ENCODE measurements around the gene DNAI1. TPM values are rescaled to one million over a fixed set of nuclear protein-coding genes. Genes with fewer than 3 reads are reported as not detected.

The DNAI1 gene
- total RNA-seq, 1 experiment from 2014 or later = 0.52 TPM

DNA sequence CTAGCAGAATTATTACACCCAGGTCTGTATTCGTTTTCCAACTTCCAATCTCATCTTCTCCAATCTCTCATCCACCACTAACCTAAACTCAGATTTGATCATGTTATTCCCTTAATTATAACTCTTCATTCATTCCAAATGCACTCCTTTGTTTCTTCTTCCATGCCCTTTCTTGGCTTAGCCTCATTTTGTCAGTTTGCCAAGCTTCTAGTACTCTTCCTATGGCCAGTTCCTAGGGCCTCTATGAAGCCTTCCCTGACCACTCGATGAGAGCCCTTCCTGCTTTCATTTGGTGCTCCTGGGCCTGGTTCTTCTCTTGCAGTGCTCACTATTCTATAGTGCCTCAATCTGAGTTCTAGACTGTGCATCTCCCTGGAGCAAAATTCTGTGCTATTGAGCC is 6.0 kb upstream of the DNAI1 start:
- H3K4me3 Mint-ChIP-seq (ENCODE audit: unreplicated experiment) = no peak overlapping the region
- no TSS peak for BruUV-seq (replicated peaks)
- H3K9me3 ChIP-seq = no peaks in the 10 kb centered on the region
- CTCF ChIA-PET = no interaction called here
- H3K36me3 ChIP-seq (ENCODE audit: control insufficient read depth, insufficient read depth, low read length) = no peaks in the 10 kb centered on the region
- TF ChIP-seq, protein P1, sequence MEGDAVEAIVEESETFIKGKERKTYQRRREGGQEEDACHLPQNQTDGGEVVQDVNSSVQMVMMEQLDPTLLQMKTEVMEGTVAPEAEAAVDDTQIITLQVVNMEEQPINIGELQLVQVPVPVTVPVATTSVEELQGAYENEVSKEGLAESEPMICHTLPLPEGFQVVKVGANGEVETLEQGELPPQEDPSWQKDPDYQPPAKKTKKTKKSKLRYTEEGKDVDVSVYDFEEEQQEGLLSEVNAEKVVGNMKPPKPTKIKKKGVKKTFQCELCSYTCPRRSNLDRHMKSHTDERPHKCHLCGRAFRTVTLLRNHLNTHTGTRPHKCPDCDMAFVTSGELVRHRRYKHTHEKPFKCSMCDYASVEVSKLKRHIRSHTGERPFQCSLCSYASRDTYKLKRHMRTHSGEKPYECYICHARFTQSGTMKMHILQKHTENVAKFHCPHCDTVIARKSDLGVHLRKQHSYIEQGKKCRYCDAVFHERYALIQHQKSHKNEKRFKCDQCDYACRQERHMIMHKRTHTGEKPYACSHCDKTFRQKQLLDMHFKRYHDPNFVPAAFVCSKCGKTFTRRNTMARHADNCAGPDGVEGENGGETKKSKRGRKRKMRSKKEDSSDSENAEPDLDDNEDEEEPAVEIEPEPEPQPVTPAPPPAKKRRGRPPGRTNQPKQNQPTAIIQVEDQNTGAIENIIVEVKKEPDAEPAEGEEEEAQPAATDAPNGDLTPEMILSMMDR (IDR thresholded peaks at IDR 0.05; ENCODE audit: insufficient read depth in 1 of 2, low read depth in 1 of 2, low read length in 1 of 2, severe bottlenecking in 1 of 2, unreplicated experiment in 1 of 2) = no peak
- H3K9me3 Mint-ChIP-seq (ENCODE audit: unreplicated experiment) = no peaks in the 10 kb centered on the region
- peaks cover 13% of the 10 kb centered on the region for H3K4me1 Mint-ChIP-seq (ENCODE audit: low read depth, unreplicated experiment)
- POLR2A ChIA-PET = no interaction called here
- DNase-seq = no peak
- no peak overlapping the region for H3K4me3 ChIP-seq (ENCODE audit: low read depth, low read length)
- no peak overlapping the region for H3K27ac Mint-ChIP-seq (ENCODE audit: unreplicated experiment)
- no peaks in the 10 kb centered on the region for H3K27me3 ChIP-seq (replicated peaks; ENCODE audit: control insufficient read depth, insufficient read depth, low read length)
- intact Hi-C loops (cut with micrococcal nuclease; ENCODE audit: unreplicated experiment) = no loop called here
- H3K27me3 Mint-ChIP-seq (ENCODE audit: insufficient read depth, unreplicated experiment) = no peaks in the 10 kb centered on the region
- H3K4me1 ChIP-seq = no peaks in the 10 kb centered on the region; the same call in 1 of the 2 replicates
- H3K36me3 Mint-ChIP-seq (ENCODE audit: insufficient read depth, unreplicated experiment) = no peaks in the 10 kb centered on the region

DNA sequence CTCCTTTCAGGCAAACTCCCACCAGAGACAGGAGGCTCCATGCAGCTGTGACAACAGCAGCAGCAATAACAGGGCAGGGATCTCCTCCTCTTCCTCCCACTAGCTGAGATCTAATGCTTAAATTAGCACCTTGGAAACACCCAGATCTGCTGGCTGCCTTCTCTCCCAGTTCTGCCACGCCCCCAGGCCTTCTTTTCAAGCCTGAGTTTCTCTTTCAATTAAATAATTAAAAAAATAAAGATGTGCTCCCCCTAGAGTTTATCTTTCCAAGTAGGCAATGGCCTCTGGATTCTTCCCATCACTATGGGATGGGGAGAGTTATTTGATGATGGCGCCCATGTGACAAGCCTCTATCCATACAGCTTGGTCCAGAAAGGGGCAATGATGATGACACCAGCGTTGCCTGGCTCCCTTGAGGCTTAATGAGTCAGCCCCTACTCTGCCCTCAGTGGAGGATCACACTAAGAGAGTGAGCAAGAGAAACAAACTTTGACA is 4.0 kb upstream of the DNAI1 start:
- intact Hi-C loops (cut with micrococcal nuclease; ENCODE audit: unreplicated experiment) = no loop called here
- H3K27ac Mint-ChIP-seq (ENCODE audit: unreplicated experiment) = no peak overlapping the region
- Histone ChIP-seq H3K9me3 (no peaks in the 10 kb centered on the region), H3K4me3 (ENCODE audit: low read depth, low read length) (no peak overlapping the region), H3K36me3 (ENCODE audit: control insufficient read depth, insufficient read depth, low read length) (no peaks in the 10 kb centered on the region), H3K4me1 (no peaks in the 10 kb centered on the region; the same call in 1 of the 2 replicates), H3K27me3 (replicated peaks; ENCODE audit: control insufficient read depth, insufficient read depth, low read length) (no peaks in the 10 kb centered on the region)
- peaks cover 8% of the 10 kb centered on the region for H3K36me3 Mint-ChIP-seq (ENCODE audit: insufficient read depth, unreplicated experiment)
- ChIA-PET POLR2A (no interaction called here), CTCF (interaction anchor here (1.1 kb wide), 1 partner anchor 149 kb away, joined by 3 read pairs; no protein-coding TSS in a partner anchor)
- no TSS peak for BruUV-seq (replicated peaks)
- no peak overlapping the region for H3K4me3 Mint-ChIP-seq (ENCODE audit: unreplicated experiment)
- H3K4me1 Mint-ChIP-seq (ENCODE audit: low read depth, unreplicated experiment) = peaks cover 23% of the 10 kb centered on the region
- TF ChIP-seq, protein P1 (IDR thresholded peaks at IDR 0.05; ENCODE audit: insufficient read depth in 1 of 2, low read depth in 1 of 2, low read length in 1 of 2, severe bottlenecking in 1 of 2, unreplicated experiment in 1 of 2) = no peak
- H3K27me3 Mint-ChIP-seq (ENCODE audit: insufficient read depth, unreplicated experiment) = no peaks in the 10 kb centered on the region
- DNase-seq = no peak
- H3K9me3 Mint-ChIP-seq (ENCODE audit: unreplicated experiment) = no peaks in the 10 kb centered on the region

DNA sequence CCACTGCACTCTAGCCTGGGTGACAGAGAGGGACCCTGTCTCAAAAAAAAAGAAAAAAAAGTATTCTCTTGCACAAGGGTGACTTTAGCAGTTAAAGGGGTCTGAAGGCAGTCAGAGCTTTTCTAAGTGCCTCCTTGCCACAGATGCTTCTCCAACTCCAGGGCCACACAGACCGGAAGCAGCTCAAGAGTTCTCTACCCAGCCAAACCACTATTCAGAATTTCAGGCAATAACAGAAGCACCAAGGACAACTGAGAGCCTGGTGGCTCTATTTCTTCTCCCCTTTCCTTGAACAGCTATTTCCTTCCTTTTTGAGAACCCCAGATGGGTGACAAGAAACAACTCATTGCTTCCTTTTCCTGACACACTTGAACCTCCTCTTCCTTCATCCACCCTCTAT is 2.5 kb upstream of the DNAI1 start:
- ChIA-PET POLR2A (no interaction called here), CTCF (no interaction called here)
- Histone ChIP-seq H3K4me1 (no peaks in the 10 kb centered on the region; the same call in 1 of the 2 replicates), H3K36me3 (ENCODE audit: control insufficient read depth, insufficient read depth, low read length) (no peaks in the 10 kb centered on the region), H3K27me3 (replicated peaks; ENCODE audit: control insufficient read depth, insufficient read depth, low read length) (no peaks in the 10 kb centered on the region), H3K4me3 (ENCODE audit: low read depth, low read length) (no peak overlapping the region), H3K9me3 (no peaks in the 10 kb centered on the region)
- no peak for DNase-seq
- Mint-ChIP-seq H3K27me3 (ENCODE audit: insufficient read depth, unreplicated experiment) (no peaks in the 10 kb centered on the region), H3K27ac (ENCODE audit: unreplicated experiment) (no peak overlapping the region), H3K4me1 (ENCODE audit: low read depth, unreplicated experiment) (peaks cover 21% of the 10 kb centered on the region), H3K4me3 (ENCODE audit: unreplicated experiment) (no peak overlapping the region), H3K9me3 (ENCODE audit: unreplicated experiment) (no peaks in the 10 kb centered on the region), H3K36me3 (ENCODE audit: insufficient read depth, unreplicated experiment) (peaks cover 8% of the 10 kb centered on the region)
- intact Hi-C loops (cut with micrococcal nuclease; ENCODE audit: unreplicated experiment) = no loop called here
- TF ChIP-seq, protein P1 (IDR thresholded peaks at IDR 0.05; ENCODE audit: insufficient read depth in 1 of 2, low read depth in 1 of 2, low read length in 1 of 2, severe bottlenecking in 1 of 2, unreplicated experiment in 1 of 2) = no peak
- BruUV-seq (replicated peaks) = no TSS peak

All from Caco-2 (cell line).